ENCODE measurements around the gene ZDHHC21. TPM values are rescaled to one million over a fixed set of nuclear protein-coding genes. Genes with fewer than 3 reads are reported as not detected.
A peak's percentile ranks its signal among the peaks of the same experiment; 100 is the strongest.

The ZDHHC21 gene
- total and polyA plus RNA-seq, 2 experiments from 2014 or later, result 6.5 to 8.5 TPM

DNA sequence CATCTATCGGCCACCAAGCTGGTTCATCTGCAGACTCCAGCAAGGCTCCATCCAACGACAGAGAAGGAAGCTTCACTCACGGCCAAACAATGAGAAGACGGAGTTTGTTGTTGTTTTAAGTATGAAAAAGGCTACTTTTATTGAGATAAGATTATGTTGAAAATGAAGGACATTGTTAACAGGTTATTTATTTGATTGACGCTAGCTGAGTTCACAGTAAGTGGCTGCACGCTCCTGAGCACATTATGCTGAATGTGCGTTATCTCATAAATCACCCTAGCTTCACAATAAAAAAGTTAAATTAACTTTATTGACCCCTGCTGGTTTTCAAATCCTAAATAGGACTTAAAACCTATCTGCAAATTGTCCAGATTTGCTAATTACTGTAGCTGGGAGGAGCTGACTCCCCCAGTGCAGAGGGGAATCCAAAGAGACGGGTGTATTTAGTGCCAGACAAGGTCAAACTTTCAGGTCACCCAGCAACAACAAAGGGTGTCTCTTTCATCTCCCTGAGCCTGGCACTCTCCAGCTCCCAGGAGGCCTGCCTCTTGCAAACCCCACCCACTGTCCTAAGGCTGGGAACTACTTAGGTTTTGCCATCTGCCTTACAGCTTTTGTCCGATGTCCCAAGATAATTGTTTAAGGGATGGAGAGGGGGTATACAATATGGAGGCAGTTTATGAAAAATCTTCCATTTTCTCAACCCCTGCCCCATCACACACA is 129.2 kb downstream of the ZDHHC21 start:
- no peaks in the 10 kb centered on the region for H3K36me3 ChIP-seq
- TF ChIP-seq, protein P1, sequence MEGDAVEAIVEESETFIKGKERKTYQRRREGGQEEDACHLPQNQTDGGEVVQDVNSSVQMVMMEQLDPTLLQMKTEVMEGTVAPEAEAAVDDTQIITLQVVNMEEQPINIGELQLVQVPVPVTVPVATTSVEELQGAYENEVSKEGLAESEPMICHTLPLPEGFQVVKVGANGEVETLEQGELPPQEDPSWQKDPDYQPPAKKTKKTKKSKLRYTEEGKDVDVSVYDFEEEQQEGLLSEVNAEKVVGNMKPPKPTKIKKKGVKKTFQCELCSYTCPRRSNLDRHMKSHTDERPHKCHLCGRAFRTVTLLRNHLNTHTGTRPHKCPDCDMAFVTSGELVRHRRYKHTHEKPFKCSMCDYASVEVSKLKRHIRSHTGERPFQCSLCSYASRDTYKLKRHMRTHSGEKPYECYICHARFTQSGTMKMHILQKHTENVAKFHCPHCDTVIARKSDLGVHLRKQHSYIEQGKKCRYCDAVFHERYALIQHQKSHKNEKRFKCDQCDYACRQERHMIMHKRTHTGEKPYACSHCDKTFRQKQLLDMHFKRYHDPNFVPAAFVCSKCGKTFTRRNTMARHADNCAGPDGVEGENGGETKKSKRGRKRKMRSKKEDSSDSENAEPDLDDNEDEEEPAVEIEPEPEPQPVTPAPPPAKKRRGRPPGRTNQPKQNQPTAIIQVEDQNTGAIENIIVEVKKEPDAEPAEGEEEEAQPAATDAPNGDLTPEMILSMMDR (IDR thresholded peaks at IDR 0.05; ENCODE audit: low read depth, low read length), result no peak
- H3K9me3 ChIP-seq (ENCODE audit: low read depth), result no peaks in the 10 kb centered on the region
- no peak overlapping the region for H3K4me3 ChIP-seq
- no peaks in the 10 kb centered on the region for H3K27me3 ChIP-seq
- H3K27ac ChIP-seq, result no peak overlapping the region
- peaks cover 9% of the 10 kb centered on the region for H3K4me1 ChIP-seq (ENCODE audit: low read depth)
- DNase-seq (ENCODE audit: low read depth in 1 of 2, low spot score in 1 of 2), result peak in 1 of 2 donors; percentile 42

DNA sequence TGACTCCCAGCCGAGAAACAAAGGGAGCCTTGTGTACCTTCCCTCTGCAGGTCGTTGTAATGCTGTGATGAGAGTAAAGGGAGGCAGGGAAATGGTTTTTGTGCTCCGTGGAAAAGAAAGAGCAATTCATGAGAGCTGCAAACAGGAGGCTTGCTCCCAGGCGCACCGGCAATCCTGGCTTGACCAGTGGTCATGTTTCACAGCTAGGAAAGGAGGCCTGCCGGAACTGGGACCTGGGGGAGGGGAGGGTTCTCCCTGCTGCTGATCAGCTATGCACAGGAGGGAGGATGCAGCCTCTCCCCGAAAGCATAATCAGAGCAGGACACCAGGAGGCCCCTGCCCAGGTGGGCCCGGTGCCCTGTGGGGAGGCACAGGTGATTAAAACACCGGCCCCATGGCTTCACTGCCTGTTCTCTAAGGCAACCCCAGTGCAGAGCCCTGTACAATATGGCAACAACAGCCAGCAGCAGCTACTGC is 131.3 kb downstream of the ZDHHC21 start:
- Histone ChIP-seq H3K9me3 (ENCODE audit: low read depth) (no peaks in the 10 kb centered on the region), H3K4me3 (no peak overlapping the region), H3K27ac (no peak overlapping the region), H3K27me3 (no peaks in the 10 kb centered on the region), H3K36me3 (no peaks in the 10 kb centered on the region), H3K4me1 (ENCODE audit: low read depth) (peaks cover 6% of the 10 kb centered on the region)
- peak in 1 of 2 donors; percentile 44 for DNase-seq (ENCODE audit: low read depth in 1 of 2, low spot score in 1 of 2)
- TF ChIP-seq, protein P1 (IDR thresholded peaks at IDR 0.05; ENCODE audit: low read depth, low read length), result no peak

Other genes with a start within 250 kb of the ZDHHC21 start
- 1.3 and 1.8 TPM in 2 replicates for gene CER1, start 29.3 kb upstream of the ZDHHC21 start, total RNA-seq
- 0.18 TPM in 1 of 2 replicates, not detected in the other for gene CER1, start 29.3 kb upstream of the ZDHHC21 start, polyA plus RNA-seq
- gene FREM1, start 217.0 kb upstream of the ZDHHC21 start, total RNA-seq, result 24.8 and 54.4 TPM in 2 replicates
- 9.2 and 13.1 TPM in 2 replicates for gene FREM1, start 217.0 kb upstream of the ZDHHC21 start, polyA plus RNA-seq